NCI-H510A (cell line): ENCODE results near the gene FBLN2.

Source experiments
- DNase-seq: peaks from one replicate; lab custom pipeline; 2025; lab: John Stamatoyannopoulos, UW

The FBLN2 gene

DNA sequence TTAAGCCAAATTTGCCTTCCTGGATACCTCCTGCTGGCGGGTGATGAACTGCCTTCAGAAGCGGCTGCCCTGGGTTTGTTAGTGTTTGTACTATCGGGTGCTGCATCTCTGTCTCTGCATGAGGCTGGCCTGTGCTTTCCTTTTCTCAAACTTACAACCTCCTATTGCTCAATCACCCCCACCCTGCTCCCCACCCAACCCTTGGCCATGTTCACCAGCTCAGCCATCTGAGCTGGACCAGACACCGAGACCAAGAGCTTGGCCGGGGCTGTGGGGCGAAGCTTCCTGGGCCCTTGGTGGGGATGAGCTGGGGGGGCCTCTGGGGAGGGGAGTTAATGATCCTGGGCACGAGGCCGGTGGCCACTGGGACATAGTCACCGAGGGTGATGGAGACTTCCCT is 16.8 kb upstream of the FBLN2 start:
- DNase-seq: no peak

DNA sequence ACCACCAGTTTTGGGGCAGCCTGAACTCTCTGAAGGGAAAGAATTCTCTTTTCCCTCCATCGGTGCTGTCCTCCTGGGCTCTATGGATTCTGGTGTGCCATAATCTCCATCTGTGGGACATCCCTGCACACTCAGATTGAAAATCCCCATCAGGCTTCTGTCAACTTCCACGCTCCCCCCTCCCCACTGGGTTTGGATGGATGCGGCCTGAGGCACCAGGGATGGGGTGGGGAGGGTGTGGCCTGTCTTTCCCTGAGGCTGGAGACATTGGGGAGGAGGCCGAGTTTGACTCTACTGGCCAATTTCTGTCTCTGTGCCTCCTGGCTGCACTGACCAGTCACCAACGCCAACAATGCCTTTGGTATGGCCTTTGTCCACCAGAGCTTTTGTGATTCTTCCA is 16.3 kb upstream of the FBLN2 start:
- DNase-seq: no peak

DNA sequence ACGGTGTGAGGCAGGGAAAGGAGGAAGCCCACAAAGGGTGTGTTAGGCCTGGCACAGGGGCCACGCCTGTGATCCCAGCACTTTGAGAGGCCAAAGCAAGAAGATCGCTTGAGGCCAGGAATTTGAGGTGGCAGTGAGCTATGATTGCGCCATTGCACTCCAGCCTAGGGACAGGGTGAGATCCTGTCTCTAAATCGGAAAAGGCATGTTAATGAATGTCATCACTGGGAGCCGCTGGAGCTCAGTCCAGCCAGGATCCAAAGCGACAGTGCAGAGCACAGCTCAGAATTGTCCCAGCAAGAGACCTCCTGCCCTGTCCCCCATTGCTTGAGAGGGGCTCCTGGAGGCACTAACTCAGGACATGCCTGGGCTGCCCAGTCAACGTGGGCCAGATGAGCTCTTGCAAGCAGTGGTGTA is 15.0 kb upstream of the FBLN2 start:
- no peak for DNase-seq

DNA sequence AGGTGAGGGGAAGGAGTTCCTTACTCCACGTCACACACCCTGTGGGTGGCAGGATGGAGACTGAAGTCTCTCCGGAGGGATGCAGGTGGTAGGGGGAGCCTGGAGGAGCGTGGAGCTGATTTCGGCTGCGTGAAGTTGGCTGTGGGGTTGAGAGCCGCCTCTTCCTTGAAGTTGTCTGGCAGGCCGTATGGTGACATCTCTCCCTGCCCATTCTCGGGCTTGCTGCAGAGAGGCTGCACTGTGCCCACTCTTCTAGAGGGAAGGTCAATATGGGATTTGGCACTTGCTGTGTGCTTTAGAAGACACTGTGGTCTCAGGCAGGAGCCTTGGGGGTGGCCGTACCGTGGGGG is 13.4 kb upstream of the FBLN2 start:
- DNase-seq: no peak

DNA sequence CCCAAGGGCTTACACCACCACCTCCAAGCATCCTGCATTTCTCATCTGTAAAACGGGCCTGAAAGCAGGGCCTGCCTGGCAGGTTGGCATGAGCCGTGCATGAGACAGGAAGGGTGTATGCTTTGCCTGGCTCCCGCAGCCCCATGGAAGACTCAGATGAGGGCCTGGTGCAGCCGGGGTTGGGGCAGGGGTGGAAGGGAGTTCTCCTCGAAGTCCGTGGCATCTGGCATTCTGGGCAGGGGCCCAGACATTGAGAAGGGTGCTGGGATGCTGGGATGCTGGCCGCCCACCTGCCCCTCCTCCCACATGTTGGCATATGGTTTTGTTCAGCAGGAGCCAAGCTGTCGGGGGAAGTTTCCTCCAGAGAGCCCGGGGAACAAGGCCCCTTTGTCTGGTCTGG is 13.0 kb upstream of the FBLN2 start:
- DNase-seq: no peak

DNA sequence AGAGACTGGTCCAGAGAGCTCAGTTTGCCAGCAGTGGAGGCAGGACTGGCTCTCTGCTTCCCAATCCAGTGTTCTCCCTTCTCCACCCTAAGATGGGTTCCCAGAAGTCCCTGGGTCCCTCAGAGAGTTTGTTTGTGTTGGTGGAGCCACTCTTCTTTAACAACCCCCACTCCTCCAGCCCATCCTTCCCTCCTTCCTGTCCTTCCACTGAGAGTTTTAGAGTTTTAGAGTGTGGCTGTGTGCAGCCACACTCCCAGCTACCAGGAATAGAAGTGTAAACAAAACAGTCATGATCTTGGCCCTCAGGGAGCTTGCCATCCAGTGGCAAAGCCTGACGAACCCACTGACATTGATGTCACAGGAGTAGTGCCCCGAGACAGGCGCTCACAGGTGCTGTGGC is 12.5 kb upstream of the FBLN2 start:
- no peak for DNase-seq

DNA sequence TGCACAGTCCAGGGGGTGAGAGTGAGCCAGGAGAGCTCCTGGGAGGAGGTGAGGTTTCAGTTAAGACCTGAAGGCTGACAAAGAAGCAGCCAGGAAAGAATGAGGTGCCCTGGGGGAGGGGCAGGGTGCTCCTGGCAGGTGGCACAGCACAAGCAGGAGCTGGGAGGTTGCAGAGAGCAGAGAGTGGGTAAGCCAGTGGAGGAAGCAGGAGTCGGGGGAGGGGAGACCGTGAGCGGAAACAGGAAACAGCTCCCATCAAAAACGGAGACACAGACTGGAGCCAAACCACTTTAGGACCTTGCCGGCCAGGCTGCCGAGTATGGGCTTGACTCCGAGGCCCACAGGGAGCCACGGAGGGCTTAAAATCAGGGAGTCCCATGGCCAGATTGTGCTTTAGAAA is 12.1 kb upstream of the FBLN2 start:
- peak; percentile 54 for DNase-seq

DNA sequence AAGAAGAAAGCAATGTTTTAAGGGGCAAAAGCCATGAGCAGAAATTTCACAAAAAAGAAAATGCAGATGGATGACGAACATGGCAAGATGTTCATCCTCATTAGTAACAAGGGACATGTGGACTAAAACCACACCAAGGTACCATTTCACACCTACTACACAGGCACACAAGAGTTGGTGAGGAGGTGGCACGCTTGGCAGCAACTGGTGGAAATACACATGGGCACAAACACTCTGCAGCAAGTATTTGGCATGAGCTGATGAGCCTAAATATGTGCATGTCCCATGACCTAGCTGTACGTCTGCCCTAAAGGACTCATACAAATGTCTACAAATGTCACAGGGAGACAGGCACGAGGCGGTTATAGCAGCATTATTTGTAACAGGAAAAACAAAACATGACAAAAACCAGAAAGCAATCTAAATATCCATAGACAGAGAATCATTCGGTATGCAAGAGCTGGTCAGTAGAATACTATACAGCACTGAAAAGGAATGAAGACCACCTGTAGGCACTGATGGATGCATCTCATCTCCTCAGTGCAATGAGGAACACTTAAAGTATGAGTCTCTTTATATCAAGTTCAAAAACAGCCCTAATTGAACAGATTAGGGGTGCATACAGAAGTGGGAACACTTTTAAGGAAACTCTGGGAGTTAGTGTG is 11.5 kb upstream of the FBLN2 start:
- DNase-seq: no peak

DNA sequence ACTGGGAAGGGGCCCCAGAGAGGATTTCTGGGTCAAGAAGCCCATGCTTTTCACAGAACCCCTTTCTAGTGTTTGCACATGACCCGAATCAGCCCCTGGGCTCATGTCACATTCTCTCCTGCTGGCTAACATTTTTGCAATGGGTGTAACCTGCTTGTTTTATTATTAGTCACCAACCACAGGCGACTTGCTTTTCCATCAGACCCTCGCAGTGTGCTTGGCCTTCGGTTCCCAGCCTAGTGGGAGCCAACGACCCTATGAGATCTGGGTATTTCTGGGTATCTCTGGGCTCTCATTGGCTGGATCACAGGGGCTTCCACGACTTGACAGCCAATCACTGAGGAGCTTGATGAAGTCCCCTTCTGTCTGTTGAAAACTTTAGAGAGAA is 11.0 kb upstream of the FBLN2 start:
- DNase-seq: no peak

DNA sequence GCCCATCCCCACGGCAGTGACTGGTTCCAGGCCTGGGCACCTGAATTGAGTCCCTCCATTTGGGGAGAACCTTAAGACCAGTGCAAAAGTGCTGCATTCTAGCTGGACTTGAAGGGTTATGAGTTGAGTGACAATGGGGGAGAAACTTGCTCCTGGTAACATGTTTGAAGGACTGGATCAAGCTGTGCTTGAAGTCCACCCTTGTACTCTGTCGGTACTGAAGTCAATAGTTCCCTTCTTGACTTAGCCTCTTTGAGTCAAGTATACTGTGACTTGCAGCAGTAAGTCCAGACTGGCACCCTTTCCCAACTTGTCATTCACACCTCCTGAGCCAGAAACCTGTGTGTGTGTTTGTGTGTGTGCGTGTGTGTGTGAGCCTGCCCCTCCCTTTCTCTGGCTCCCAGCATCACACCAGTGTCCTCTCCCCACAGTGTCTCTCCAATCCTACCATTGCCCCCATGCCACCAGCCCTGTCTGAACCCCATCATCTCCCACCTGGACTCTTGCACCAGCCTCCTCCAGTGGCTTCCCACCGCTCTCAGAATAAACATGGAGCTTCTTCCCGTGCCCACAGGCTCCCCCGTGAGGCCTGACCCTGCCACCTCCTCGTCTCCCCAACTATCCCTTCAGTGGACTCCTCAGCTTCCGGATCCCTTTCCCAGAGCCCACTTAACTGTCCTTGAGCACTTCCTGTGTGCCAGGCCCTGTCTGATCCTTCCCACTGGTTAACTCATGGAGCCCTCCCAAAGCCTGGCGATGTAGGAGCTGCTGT is 10.2 kb upstream of the FBLN2 start:
- no peak for DNase-seq

DNA sequence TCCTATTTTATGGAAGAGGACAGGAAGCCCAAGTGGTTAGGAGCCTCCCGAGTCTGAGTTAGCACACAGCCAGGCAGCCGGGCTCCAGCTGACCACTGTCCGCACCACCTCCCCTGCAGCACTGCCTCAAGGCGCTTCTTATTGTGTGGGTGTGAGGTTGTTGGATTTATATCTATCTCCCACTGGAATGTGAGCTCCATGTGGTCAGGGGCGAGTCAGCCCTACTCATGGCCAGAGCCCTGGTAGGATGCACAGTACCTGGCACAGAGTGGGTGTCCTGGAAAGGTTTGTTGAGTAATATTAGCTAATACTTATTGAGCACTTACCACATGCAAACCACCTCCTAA is 9.7 kb upstream of the FBLN2 start:
- no peak for DNase-seq

DNA sequence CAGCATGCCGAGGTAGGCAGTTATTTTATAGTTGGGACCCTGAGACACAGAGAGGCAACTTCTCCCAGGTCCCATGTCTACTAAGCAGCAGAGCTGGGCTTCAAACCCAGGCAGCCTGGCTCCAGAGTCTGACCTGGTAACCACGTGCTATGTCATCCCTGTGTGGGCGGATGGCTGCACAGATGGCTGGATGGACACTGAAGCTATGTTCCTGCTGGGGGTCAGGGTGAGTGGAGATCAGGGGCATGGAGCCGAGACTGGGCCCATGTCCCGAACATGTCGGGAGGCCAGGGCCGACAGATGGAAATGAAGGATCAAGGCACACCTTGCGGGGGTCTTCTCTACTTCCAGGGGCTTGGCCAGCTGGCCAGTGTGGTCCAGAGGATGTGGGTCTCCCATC is 9.3 kb upstream of the FBLN2 start:
- DNase-seq: no peak

DNA sequence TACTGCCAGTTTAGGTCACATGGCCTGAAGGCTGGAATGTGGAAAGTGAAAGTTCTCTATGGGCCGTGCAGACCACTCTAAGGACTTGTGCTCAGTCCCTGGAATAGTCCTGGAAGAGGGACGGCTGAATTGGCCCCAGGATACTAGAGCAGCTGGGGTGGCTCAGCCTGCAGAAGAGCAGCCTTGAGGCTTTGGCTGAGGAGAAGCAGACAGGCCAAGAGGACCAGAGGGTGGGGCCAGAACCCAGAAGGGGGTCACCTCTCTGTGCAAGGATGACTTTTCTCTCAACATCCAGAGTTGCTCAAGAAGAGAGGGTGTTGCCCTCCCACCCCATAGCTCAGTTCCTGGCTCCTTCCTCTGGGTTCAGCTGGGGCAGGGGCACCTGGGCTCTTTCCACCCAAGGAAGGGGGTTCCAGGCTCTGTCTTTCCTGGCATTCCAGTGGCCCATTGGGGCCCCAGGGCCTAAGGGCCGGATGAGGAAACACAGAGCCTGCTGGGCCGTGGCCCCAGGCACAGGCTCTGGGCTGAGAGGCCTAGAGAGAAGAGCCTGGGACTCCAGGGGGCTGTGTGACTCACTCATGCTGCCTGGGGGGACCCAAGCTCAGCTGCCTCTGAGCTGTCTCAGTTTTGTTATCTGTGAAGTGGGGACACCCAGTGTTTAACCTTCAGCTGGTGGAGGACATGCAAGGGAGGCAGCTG is 8.5 kb upstream of the FBLN2 start:
- no peak for DNase-seq

DNA sequence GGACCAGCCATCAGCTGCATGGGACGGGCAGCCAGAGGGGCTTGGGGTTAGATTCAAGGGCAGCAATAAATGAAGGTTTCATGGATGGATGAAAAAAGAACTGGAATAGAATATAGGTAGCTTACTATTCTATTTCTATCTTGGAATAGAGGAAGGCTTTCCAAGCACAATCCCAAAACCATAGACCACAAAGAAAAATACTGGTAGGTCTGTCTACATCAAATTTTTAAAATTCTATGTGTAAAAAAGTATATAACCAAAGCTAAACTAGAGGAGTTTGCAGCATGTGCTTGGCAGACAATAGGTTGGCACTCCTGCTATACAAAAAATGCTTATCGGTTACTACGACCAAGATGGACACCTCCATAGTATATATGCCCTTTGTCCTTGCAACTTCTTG is 7.2 kb upstream of the FBLN2 start:
- DNase-seq: no peak

DNA sequence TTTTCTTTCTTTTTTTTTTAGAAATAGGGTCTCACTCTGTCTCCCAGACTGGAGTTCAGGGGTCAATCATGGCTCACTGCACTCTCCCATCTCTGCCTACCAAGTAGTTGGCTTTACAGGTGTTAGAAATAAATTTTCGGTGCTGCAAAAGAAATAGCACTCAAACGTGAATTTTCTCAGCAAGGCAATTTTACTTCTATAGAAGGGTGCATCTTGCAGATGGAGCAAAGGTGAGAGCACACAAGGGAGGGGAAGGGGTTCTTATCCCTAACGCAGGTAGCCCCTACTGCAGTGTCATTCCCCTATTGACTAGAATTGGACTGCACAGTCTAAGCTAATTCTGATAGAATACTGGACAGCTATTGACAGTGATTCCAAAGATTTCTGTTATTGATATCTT is 6.8 kb upstream of the FBLN2 start:
- DNase-seq: no peak

DNA sequence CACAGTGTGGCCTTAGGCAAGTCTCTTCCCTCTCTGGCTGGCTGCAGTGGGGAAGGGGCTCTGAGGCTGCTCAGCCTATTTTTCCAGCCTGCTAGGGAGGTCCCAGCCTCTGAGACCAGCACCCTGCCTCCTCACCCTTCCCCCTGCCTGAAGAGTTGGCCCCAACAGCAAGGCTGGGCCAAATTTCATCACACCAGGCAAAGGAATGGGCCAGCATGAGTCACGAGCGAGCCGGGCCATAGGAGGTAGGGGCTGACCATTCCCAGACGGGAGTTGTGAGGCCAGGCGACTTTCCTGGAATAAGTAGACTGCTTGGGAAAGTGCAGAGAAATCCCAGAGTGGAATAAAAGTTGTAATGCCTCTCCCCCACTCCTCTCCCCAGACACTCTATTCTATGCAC is 5.7 kb upstream of the FBLN2 start:
- no peak for DNase-seq

DNA sequence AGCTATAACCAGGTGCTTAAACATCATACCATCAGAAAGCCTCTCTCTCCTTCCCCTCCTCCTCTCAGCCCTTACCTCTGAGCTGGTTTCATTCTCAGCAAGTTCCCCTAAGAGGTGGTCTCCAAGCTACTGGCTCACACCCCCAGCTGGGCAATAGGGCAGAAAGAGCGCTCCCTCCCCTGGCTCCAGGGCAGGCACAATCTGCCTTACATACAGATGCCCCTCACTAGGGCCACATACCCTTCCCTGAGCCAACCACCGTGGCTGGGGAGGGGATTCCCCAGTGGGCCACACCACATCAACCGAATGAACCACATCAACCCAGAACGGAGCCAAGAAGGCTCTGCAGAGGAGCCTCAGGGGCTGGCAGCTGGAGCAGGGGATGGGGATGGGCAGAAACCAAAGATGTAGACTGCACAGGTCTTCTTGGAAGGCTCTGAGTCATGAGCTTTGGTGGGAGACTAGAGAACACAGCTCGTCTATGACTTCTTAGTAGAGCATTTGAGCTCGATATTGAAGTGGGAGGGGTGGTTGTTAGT is 4.6 kb upstream of the FBLN2 start:
- DNase-seq: no peak

DNA sequence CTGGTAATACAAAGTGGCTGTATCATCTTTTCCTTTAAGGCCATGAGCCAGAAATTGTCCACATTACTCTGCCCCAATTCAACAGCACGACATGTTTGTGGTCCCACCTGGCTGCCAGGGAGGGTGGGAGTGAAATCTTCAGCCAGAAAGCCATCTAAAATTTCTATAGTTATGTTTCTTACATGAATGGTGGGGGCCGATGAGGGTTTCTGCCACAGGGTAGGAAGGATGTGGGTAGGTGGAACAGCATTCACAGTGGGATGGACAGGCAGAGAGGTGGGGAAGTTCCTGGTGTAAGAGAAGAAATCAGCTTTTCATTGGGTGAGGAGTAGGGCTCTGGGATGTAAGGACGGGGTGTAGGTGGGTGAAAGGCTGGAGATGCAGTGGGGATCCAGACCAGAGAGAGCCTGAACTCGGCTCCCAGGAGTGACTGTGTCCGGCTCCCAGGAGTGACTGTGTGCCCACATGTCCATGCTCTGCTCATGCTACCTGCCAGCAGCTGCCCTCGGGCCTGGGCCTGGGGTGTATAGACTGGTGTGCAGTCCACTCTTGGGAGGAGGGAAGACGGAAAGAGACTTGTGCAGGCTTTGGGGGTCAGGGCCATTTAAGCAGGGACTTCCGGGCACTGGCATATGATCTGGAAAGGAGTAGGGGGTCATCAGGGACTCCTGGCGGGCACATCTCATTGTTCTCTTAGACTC is 3.8 kb upstream of the FBLN2 start:
- no peak for DNase-seq

DNA sequence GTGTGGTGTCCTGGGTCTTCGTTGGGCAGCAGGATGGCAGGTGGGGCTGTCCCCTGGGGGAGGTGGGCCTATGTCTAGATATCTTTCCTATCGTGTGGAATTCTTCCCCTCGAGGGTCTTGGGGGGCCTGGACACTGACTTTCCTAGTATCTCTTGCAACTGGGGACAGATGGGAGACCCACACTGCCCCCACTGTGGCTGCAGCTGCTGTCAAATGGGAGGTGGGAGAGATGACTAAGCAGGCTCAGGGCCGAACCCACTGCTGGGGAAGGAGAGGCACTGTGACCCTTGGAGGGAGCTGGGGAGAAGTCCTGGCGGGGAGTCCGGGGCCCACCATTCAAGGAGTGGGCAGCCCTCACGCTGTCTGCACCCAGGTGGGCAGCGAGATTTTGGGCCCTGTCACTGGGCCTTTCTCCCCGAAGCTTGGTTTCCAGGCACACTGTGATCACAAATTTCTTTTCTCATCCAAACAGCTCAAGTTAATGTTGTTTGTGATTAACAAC is 2.9 kb upstream of the FBLN2 start:
- DNase-seq: no peak

DNA sequence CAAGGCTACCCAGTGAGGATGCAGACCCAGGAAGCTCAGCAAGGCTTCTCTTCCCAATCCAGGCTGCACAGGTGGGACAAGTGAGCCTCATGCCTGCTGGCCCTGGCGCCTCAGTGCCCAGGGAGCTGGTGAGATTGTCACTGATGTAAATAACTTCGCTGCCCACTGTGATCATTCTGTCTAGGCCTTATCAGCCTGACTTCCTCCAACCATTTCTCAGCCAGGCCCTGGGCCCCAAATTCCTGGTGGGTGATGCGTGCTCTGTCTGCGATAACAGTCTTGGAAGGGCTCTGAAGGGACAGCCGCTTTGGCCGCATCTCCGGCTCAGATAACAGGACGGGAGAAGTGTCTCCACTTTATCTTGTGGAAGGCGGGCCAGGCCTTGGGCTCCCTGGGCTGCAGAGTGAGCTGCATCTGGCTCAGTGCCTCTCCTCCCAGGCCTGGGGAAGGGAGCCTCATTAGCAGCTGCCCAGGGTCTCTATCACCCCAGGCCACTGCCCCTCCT is 2.2 kb upstream of the FBLN2 start:
- no peak for DNase-seq

DNA sequence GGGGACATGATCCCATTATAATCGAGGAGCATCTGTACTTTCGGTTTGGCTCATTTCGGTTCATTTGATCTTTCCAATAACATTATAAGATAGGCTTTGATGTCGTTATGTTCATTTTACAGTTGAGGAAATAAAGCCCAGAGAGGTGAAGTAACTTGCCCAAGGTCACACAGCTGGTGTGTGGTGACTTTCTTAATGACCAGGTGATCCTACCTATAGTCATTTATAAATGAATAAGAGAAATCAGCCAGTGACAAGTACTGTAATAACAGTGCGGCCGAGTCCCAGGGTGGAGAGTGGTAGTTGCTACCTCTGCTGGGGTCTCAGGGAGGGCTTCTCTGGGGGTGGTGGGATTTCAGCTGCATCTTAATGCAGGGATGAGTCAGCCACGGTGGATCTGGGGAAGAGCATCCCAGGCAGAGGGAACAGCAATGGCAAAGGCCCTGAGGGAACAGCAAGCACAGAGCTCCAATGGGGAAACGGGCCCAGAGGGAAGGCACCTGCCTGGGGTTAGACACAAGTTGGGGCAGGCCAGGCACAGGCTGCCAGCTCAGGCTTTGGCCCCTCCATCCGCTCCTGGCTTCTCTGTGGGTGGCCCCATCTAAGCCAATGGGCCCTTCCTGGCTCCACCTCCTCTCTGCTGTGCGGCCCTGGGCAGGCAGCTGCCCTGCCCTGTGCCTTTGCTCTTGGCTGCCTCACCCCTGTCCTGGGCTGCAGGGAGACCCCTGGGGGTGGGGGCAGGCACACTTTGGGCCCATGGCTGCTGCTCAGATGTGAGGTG is 1.1 kb upstream of the FBLN2 start:
- DNase-seq: no peak
